ENCODE results near the gene CFAP43.

GRCh38 chr10:104251443-104251842, 19.3 kb upstream of the CFAP43 start:
- TF ChIP-seq ATF3 (CRISPR knock-in tag; conservative IDR thresholded peaks at IDR 0.05), result no peak
- TF ChIP-seq, protein P1, sequence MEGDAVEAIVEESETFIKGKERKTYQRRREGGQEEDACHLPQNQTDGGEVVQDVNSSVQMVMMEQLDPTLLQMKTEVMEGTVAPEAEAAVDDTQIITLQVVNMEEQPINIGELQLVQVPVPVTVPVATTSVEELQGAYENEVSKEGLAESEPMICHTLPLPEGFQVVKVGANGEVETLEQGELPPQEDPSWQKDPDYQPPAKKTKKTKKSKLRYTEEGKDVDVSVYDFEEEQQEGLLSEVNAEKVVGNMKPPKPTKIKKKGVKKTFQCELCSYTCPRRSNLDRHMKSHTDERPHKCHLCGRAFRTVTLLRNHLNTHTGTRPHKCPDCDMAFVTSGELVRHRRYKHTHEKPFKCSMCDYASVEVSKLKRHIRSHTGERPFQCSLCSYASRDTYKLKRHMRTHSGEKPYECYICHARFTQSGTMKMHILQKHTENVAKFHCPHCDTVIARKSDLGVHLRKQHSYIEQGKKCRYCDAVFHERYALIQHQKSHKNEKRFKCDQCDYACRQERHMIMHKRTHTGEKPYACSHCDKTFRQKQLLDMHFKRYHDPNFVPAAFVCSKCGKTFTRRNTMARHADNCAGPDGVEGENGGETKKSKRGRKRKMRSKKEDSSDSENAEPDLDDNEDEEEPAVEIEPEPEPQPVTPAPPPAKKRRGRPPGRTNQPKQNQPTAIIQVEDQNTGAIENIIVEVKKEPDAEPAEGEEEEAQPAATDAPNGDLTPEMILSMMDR (IDR thresholded peaks at IDR 0.05), result no peak
- TF ChIP-seq, protein P2, sequence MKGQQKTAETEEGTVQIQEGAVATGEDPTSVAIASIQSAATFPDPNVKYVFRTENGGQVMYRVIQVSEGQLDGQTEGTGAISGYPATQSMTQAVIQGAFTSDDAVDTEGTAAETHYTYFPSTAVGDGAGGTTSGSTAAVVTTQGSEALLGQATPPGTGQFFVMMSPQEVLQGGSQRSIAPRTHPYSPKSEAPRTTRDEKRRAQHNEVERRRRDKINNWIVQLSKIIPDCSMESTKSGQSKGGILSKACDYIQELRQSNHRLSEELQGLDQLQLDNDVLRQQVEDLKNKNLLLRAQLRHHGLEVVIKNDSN (CRISPR knock-in tag; IDR thresholded peaks at IDR 0.05), result no peak
- TF ChIP-seq FOXP4 (CRISPR knock-in tag; IDR thresholded peaks at IDR 0.05), result no peak
- TF ChIP-seq ESRRA (CRISPR knock-in tag; IDR thresholded peaks at IDR 0.05; ENCODE audit: borderline replicate concordance), result no peak
- TF ChIP-seq SP1 (CRISPR knock-in tag; conservative IDR thresholded peaks at IDR 0.05), result no peak
- TF ChIP-seq NFYB (CRISPR knock-in tag; conservative IDR thresholded peaks at IDR 0.05; ENCODE audit: low read depth), result no peak
- no peak for TF ChIP-seq JUN (CRISPR knock-in tag; IDR thresholded peaks at IDR 0.05)
- TF ChIP-seq ZNF263 (CRISPR knock-in tag; IDR thresholded peaks at IDR 0.05; ENCODE audit: low read depth), result no peak
- TF ChIP-seq FOXK1 (CRISPR knock-in tag; IDR thresholded peaks at IDR 0.05), result no peak
- TF ChIP-seq ZNF121 (CRISPR knock-in tag; IDR thresholded peaks at IDR 0.05), result no peak
- TF ChIP-seq NFE2L1 (CRISPR knock-in tag; IDR thresholded peaks at IDR 0.05), result no peak
- TF ChIP-seq ZNF671 (CRISPR knock-in tag; IDR thresholded peaks at IDR 0.05), result no peak

Measured in WTC11 (cell line).